ENCODE results near the gene NLRC3.
A peak's percentile ranks its signal among the peaks of the same experiment; 100 is the strongest.
"Not testable (repeated sequence)": the region's sequence is repeated elsewhere in the genome, so short reads cannot be mapped to it uniquely, and the experiment has no call there.

The NLRC3 gene, protein sequence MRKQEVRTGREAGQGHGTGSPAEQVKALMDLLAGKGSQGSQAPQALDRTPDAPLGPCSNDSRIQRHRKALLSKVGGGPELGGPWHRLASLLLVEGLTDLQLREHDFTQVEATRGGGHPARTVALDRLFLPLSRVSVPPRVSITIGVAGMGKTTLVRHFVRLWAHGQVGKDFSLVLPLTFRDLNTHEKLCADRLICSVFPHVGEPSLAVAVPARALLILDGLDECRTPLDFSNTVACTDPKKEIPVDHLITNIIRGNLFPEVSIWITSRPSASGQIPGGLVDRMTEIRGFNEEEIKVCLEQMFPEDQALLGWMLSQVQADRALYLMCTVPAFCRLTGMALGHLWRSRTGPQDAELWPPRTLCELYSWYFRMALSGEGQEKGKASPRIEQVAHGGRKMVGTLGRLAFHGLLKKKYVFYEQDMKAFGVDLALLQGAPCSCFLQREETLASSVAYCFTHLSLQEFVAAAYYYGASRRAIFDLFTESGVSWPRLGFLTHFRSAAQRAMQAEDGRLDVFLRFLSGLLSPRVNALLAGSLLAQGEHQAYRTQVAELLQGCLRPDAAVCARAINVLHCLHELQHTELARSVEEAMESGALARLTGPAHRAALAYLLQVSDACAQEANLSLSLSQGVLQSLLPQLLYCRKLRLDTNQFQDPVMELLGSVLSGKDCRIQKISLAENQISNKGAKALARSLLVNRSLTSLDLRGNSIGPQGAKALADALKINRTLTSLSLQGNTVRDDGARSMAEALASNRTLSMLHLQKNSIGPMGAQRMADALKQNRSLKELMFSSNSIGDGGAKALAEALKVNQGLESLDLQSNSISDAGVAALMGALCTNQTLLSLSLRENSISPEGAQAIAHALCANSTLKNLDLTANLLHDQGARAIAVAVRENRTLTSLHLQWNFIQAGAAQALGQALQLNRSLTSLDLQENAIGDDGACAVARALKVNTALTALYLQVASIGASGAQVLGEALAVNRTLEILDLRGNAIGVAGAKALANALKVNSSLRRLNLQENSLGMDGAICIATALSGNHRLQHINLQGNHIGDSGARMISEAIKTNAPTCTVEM

DNA sequence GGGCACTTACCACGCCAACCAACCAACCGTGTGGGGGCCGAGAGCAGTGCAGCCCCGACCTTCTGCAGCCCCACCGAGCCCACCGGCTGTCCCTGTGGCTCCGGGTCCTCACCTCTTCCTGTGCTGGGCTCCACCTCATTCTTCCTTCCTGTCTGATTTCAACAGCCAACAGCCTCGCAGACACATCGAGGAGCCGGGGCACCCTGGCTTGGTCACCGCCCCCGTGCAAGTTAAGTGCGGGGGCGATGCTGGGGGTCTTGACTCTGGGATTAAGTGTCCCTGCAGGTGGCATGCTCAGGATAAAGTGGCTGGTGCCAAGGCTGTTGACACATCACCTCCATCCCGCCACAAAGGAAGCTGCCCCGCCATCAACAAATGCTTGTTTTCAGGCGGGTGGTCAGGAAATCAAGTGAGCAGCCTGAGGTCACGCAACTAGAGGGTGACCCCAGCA, at the start of gene NLRC3:
Gene NLRC3 (minus strand): TSS at position 102 of the 451 bp plus-strand sequence. CDS start 12,367 bp downstream, outside the sequence.
- DNase-seq (ENCODE audit: low spot score), result no peak

DNA sequence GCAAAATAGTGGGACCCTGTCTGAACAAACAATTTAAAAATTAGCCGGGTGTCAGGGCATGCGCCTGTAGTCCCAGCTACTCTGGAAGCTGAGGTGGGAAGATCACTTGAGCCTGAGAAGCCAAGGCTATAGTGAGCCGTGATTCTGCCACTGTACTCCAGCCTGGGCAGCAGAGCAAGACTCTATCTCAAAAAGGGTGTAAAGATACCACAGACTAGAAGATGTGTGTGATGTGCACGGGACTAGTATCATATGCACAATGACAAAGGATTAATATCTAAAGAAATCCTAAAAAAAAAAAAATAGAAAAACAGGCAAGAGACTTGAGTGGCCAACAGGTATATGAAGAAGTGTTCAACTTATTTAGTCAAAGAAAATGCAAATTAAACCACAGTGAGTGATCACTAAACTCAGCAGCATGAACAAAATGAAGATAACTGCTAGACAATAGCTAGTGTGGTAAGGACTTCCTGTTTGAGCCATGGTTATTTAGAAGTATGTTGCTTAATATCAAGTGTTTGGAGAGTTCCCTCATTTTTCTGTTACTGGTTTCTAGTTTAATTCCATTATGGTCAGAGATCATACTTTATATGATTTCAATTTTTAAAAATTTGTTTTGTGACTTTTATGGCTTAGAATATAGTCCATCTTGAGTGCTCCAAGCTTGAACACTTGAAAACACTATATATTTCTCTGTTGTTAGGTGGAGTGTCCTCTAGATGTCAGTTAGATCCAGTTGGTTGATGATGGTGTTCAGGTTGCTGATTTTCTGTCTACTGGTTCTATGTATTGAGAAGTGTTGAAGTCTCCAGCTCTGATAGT, 48.9 kb upstream of the NLRC3 start:
- DNase-seq (ENCODE audit: low spot score), result no peak

DNA sequence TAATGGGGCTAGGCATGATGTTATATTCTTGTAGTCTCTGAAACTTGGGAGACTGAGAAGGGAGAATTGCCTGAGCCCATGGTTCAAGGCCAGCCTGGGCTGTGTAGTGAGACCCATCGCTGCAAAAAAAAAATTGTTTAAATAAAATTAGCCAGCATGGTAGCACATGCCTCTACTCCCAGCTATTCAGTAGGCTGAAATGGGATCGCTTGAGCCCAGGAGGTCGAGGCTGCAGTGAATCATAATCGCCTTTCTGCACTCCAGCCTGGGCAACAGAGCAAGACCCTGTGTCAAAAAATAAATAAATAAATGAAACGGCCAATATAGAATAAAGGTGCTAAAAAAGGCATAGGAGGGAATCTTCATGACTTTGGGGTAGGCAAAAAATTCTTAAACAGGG, 48.1 kb upstream of the NLRC3 start:
- DNase-seq (ENCODE audit: low spot score), result no peak

DNA sequence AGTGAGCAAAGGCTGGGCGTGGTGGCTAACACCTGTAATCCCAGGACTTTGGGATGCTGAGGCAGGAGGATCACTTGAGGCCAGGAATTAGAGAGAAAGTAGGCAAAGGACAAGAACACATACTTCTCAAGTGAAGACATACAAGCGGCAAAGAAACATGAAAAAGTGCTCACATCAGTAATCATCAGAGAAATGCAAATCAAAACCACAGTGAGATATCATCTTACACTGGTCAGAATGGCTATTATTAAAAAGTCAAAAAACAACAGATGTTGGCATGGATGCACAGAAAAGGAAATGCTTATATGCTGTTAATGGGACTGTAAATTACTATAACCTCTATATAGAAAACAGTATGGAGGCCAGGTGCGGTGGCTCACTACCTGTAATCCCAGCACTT, 46.4 kb upstream of the NLRC3 start:
- DNase-seq (ENCODE audit: low spot score), result no peak

DNA sequence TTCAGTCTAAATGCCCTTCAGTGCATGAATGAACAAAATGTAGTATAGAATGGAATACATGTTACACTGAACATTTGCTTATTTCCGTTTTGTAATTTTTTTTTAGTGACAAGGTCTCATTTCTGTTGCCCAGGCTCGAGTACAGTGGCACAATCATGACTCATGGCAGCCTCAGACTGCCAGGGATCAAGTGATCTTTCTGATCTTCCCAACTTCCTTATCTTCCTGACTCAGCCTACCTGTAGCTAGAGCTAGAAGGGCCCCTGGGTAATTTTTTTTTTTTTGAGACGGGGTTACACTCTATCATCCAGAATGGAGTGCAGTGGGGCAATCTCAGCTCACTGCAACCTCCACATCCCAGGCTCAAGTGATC, 41.6 kb upstream of the NLRC3 start:
- no peak for DNase-seq (ENCODE audit: low spot score)

DNA sequence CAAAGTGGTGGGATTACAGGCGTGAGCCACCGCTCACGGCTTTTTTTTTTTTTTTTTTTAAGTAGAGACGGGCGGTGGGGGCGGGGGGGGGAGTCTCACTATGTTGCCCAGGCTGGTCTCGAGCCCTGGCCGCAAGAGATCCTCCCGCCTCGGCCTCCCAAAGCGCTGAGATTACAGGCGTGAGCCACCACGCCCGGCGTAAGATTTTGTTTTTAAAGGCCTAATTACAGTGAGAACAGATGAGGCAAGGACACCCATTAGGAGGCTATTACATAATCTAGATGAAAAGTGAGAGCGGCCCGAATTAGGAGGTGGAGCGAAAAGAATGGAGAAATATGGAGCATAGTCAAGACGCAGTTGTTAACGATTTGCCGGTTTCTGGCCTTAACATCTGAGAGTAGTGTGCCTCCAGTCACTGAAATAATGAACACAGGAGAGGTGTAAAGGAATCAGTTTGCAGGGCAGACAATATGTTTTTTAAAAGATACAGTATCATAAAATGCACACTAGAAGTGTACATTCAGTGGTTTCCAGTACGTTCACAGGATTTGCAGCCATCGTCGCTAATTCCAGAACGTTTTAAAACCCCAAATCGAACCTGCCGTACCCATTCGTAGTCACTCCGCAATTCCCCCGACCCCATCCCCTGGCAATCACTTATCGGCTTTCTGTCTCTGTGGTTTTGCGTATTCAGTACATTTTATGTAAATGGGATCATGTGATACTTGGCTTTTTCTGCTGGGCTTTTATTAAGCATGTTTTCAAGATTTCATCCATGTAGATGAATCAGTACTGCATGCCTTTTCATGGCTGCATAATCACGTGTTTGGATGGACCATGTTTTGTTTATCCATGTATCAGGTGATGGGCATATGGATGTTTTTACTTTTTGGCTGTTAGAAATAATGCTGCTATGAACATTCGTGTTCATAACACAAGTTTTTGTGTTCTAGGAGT, 35.6 kb upstream of the NLRC3 start:
- DNase-seq (ENCODE audit: low spot score), result no peak

DNA sequence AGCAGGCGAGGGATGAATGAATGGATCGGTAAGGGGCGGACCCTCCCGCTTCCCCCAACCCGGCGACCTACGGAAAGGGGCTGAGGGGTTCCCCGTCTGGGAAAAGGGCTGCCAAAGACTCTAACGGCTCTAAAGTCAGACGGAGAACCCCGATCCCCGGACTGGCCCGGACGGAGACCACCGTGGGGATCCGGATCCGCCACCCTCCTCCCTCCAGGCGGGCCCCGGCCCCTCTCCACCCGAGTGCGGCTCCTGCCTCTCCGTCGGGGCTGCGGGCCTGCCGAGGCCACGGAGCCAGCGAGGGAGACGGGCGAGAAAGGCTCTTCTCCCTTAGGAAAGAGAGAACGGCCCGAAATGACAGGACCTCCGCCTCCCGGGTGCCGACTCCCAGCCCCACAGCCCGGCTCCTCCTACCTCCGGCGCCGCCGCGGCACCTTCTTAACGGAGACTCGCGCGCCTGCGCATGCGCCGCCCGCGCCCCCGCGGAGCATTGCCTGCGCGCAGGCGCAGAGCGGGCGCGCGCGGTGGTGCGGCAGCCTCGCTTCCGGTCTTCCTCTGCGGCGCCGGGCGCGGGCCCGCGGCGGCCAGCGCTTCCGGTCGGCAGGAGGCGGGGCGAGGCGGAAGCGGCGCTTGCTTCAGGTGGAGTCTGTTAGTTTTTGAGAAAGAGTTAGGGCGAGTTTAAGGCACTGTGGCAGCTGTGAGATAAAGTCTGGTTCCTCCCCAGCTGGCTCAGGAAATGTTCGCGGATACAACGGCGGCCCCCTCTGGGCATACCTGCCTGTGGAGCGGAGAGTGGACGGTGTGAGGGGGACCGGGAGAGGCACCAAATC, 34.2 kb upstream of the NLRC3 start, which contains the start of gene SLX4:
Gene SLX4 (minus strand): TSS at position 461 of the 830 bp plus-strand sequence. CDS start 2,642 bp downstream, outside the sequence.
- DNase-seq (ENCODE audit: low spot score), result peak; percentile 100

DNA sequence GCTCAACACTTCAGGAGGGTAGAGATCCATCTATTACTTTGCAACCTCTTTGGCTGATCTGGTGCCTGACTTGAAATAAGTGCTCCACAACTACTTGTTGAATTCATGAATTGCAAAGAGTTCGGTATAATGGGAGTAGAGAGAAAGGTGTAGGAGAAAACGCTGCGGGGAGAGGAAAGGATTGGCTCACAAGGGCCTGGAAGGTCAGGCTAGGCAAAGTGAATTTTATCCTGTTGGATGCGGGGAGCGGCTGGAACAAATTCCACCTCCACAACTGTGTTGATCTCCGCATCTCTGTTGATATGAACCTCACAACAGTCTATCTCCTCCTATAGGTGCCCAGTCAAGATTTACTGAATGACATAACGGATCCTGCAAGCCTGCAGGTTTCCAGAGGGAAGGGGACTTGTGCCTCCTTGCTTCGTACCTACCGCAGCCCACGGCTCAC, 33.5 kb upstream of the NLRC3 start:
- DNase-seq (ENCODE audit: low spot score), result no peak

DNA sequence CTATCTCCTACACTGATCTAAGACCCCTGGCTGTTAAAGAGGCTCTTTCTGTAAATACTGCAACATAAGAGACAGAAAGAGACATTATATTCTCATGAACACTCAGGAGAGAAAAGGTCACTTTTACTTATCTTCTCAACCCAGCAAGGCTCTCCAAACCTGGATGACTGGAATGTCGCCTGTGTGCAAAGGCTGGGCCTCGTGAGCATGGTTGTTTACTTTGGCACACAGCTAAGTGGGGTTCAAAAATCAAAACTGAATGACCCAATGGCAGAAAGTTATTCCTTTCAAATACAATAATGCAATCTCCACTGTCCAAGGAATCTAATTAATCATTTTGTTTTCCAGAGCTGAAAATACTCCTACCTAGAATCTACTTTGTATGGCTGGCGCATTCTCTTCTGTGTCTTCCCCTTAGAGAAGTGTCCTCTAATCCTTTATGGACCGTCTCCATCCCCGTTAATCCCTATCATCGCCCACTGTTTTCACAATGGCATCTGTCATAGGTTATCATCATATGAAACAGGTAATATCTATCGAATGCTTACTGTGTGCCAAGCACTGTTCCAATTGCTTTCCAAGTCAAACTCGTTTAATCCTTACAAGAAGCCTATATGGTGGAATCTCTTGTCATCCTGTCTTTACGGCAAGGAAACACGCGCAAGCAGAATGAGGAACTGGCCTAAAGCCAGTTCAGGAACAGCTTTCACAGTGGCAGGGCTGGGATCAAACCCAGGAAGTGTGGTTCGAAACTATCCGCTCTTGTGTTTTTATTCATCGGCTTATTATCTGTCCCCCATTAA, 32.9 kb upstream of the NLRC3 start:
- DNase-seq (ENCODE audit: low spot score), result no peak

DNA sequence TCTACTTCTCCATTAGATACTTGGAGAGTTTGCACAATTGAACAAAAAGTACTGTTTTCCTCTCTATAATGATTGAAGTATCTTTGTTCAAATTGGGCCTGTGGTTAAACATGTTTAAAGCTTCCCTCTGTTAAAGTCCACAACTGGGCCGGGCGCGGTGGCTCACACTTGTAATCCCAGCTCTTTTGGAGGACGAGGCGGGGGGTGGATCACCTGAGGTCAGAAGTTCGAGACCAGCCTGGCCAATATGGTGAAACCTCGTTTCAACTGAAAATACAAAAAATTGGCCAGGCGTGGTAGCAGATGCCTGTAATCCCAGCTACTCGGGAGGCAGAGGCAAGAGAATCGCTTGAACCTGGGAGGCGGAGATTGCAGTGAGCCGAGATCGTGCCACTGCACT, 31.8 kb upstream of the NLRC3 start:
- DNase-seq (ENCODE audit: low spot score), result not testable (repeated sequence)

DNA sequence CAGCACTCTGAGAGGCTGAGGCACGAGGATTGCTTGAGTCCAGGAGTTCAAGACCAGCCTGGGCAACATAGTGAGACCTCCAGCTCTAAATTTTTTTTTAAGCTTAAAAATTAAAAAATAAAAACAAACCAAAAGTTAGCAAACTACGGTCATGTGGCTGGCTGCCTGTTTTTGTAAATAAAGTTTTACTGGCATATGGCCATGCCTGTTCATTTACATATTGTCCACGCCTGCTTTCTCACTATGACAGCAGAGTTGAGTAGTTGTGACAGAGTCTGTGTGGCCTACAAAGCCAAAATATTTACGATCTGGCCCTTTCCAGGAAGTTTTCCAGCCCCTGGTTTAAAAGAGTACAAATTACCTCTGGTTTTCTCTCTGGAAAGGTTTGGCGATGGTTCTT, 30.9 kb upstream of the NLRC3 start:
- DNase-seq (ENCODE audit: low spot score), result no peak

DNA sequence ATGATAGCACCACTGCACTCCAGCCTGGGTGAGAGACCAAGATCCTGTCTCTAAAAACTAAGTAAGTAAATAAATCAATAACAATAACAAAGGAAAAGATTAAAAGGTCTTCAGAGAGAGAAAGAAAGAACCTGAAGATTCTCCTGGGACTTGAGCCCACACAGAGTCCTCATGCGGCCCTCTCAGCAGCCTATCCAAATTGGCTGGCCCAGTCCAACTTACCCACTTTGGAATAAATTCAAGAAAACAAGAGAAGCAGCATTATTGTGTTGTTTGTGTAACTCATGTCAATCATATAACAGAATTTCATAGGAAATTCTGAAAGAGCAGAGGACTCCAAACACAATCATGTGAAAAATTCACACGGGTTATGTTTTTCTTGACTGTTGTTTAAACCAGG, 30.4 kb upstream of the NLRC3 start:
- no peak for DNase-seq (ENCODE audit: low spot score)

DNA sequence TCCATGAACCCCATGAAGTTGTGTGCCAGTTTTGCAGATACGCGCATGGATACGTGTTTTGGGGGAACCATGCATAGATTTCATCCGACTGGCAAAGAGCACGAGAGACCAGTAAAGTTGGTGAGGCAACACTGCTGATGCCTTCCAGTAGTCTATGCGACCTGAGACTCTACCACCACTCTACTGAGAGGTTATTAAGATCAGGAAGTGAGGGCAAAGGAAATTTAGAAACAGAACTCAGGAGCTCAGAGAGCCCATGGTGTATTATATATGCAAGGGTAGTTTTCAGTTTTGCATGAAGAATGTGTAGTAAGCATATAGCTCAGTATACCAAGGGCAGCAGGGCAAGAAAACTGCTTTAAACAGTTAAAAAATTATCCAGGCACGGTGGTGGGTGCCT, 30.0 kb upstream of the NLRC3 start:
- DNase-seq (ENCODE audit: low spot score), result no peak

DNA sequence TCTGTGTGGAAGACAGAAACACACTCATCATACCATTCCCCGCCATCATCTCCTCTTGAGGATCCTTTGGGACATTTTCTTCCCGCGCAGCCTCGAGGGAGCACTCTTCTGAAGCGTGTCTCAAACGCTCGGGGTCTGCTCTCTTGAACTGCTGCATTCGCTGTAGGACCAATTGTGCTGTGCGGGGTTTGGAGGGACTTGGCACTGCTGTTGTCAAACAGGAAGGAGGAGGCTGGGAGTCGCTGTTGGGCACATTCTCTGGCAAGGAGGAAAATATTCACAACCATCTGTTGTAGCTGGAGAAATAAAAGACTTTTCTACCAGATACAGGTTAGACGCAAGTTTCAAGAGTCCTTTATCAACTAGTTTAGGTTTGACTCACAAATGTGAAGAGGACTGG, 29.2 kb upstream of the NLRC3 start:
- DNase-seq (ENCODE audit: low spot score), result no peak

DNA sequence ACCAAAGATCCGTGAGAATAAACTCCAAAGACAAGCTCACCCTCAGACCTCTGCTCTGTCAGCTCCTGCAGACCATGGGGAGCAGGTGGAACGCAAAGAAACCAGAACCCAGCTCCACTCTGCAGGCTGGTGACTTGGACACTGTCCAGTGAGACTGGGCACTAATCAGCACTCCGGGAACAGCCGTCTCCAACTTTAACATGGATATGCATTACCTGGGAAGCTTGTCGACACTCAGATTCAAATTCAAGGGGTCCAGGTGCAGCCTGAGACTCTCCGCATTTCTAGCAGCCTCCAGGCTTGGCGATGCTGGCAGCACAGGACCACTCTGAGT, 25.1 kb upstream of the NLRC3 start:
- DNase-seq (ENCODE audit: low spot score), result no peak

DNA sequence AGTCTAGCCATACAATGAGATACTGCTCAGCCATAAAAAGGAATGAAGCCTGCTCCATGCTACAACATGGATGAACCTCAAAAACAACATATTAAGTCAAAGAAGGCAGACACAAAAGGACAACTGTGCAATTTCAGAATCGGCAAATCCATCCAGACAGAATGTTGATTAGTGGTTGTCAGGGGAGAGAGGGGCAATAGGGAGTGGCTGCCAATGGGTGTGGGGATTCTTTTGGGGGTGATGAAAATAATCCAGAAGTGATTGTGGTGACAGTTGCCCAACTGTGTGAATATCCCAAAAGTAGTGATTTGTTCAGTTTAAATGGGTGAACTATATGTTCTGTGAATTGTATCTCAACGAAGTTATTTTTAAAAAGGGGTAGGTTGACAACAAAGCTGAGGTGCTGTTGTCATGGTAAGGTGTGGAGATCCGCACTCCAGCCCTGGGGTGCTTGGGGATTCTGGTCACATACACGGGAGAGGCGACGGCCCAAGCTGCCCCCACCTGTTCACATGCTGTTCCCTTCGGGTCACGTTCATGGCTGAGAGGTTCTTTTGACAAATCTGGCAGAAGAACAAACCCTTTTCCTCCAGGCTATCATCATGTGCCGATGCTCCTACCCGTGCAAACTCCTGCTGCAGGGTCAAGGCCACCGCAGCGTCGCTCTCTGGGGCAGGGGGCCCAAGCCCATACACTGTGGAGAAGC, 24.6 kb upstream of the NLRC3 start:
- no peak for DNase-seq (ENCODE audit: low spot score)

DNA sequence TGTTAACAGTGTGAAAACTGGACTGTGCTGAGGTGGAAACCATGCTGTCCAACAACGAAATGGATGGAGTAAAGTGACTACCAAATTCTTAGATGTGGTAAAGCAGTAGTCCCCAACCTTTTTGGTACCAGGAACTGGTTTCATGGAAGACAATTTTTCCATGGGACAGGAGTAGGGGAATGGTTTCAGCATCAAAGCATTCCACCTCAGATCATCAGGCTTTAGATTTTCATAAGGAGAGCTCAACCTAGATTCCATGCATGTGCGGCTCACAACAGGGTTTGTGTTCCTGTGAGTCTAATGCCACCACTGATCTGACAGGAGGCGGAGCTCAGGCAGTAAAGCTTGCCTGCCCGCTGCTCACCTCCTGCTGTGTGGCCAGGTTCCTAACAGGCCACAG, 22.7 kb upstream of the NLRC3 start:
- DNase-seq (ENCODE audit: low spot score), result no peak

DNA sequence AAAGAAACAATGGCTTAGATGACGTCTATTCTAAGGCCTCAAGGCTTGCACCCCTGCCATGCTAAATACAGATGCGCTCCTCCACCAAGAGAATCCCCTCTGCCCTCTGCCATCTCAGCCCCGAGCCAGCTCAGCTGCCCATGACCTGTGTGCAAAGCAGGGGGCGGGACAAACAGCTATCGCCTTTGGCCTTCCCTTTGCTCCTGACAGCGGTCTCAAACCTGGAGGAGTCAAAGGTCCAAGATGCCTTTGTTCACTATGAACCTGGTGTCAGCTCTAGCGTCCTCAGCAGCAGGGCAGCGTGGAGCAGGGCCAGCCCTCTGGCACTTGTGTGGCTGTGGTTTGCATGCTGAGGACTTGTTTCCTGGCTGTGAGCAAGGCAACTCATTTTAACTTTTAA, 21.9 kb upstream of the NLRC3 start:
- no peak for DNase-seq (ENCODE audit: low spot score)
